GM23248 (cell line): Measurements from ENCODE around the gene SRMS.

Experiments used
- EZH2 ChIP-seq: fragments of 200-600 bp; sonication (generic); IDR thresholded peaks from 2 replicates; pipeline ENCODE4 v1.6.1; 2018; ENCODE audit warnings: antibody characterized with exemption, mild to moderate bottlenecking; ENCODE audit not compliant: insufficient read depth, poor library complexity, severe bottlenecking
- EZH2phosphoT487 ChIP-seq: fragments of 200-600 bp; sonication (generic); IDR thresholded peaks from 2 replicates; pipeline ENCODE4 v1.6.1; 2018; ENCODE audit warnings: antibody characterized with exemption, moderate library complexity, mild to moderate bottlenecking, low read depth; ENCODE audit not compliant: insufficient read depth

GRCh38 chr20:63556873-63557478, 9.4 kb upstream of the SRMS start:
- TF ChIP-seq EZH2 (no peak), EZH2phosphoT487 (no peak)
